Measurements from ENCODE around the gene HOXA2.

HOXA2 gene

GRCh38 chr7:27124096-27124901, 21.8 kb upstream of the HOXA2 start:
- no peak for TF ChIP-seq EZH2phosphoT487 (IDR thresholded peaks at IDR 0.05; ENCODE audit: low read depth)
- TF ChIP-seq, protein P1, sequence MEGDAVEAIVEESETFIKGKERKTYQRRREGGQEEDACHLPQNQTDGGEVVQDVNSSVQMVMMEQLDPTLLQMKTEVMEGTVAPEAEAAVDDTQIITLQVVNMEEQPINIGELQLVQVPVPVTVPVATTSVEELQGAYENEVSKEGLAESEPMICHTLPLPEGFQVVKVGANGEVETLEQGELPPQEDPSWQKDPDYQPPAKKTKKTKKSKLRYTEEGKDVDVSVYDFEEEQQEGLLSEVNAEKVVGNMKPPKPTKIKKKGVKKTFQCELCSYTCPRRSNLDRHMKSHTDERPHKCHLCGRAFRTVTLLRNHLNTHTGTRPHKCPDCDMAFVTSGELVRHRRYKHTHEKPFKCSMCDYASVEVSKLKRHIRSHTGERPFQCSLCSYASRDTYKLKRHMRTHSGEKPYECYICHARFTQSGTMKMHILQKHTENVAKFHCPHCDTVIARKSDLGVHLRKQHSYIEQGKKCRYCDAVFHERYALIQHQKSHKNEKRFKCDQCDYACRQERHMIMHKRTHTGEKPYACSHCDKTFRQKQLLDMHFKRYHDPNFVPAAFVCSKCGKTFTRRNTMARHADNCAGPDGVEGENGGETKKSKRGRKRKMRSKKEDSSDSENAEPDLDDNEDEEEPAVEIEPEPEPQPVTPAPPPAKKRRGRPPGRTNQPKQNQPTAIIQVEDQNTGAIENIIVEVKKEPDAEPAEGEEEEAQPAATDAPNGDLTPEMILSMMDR (IDR thresholded peaks at IDR 0.05; ENCODE audit: low read depth, low read length): no peak
- no peak overlapping the region for H2AFZ ChIP-seq (ENCODE audit: low read depth, low read length)
- H4K20me1 ChIP-seq (ENCODE audit: insufficient read depth, low read length): no peaks in the 10 kb centered on the region
- no peaks in the 10 kb centered on the region for H3K9me3 ChIP-seq (ENCODE audit: insufficient read depth, low read length)
- H3K4me1 ChIP-seq (ENCODE audit: low read length): no peaks in the 10 kb centered on the region
- no peaks in the 10 kb centered on the region for H3K36me3 ChIP-seq (replicated peaks; ENCODE audit: low read depth, low read length)
- no peaks in the 10 kb centered on the region; the same call in 1 of the 2 replicates for H3K27me3 ChIP-seq (ENCODE audit: low read depth, low read length)
- no peak overlapping the region for H3K4me2 ChIP-seq (ENCODE audit: low read length)
- H3K27ac ChIP-seq (ENCODE audit: low read length): no peak overlapping the region
- H3K79me2 ChIP-seq (ENCODE audit: low read length): no peaks in the 10 kb centered on the region
- H3K4me3 ChIP-seq (ENCODE audit: low read length): no peak overlapping the region
- no peak overlapping the region for H3K9ac ChIP-seq (ENCODE audit: low read length)

- Histone ChIP-seq H3K4me1 (ENCODE audit: low read length) (no peaks in the 10 kb centered on the region), H3K9me3 (ENCODE audit: insufficient read depth, low read length) (no peaks in the 10 kb centered on the region), H3K9ac (ENCODE audit: low read length) (no peak overlapping the region), H3K4me3 (ENCODE audit: low read length) (no peak overlapping the region), H3K27me3 (ENCODE audit: low read depth, low read length) (no peaks in the 10 kb centered on the region; the same call in 1 of the 2 replicates), H3K79me2 (ENCODE audit: low read length) (no peaks in the 10 kb centered on the region), H3K27ac (ENCODE audit: low read length) (no peak overlapping the region), H3K4me2 (ENCODE audit: low read length) (no peak overlapping the region), H2AFZ (ENCODE audit: low read depth, low read length) (no peak overlapping the region), H4K20me1 (ENCODE audit: insufficient read depth, low read length) (no peaks in the 10 kb centered on the region), H3K36me3 (replicated peaks; ENCODE audit: low read depth, low read length) (no peaks in the 10 kb centered on the region)
- TF ChIP-seq EZH2phosphoT487 (IDR thresholded peaks at IDR 0.05; ENCODE audit: low read depth): no peak
- TF ChIP-seq, protein P1 (IDR thresholded peaks at IDR 0.05; ENCODE audit: low read depth, low read length): no peak
Measured at GRCh38 chr7:27123477-27124053, 21.1 kb upstream of the HOXA2 start.

GRCh38 chr7:27123007-27123476, 20.6 kb upstream of the HOXA2 start:
- Histone ChIP-seq H3K9ac (ENCODE audit: low read length) (no peak overlapping the region), H3K4me1 (ENCODE audit: low read length) (no peaks in the 10 kb centered on the region), H4K20me1 (ENCODE audit: insufficient read depth, low read length) (no peaks in the 10 kb centered on the region), H3K9me3 (ENCODE audit: insufficient read depth, low read length) (no peaks in the 10 kb centered on the region), H3K36me3 (replicated peaks; ENCODE audit: low read depth, low read length) (no peaks in the 10 kb centered on the region), H2AFZ (ENCODE audit: low read depth, low read length) (no peak overlapping the region), H3K4me2 (ENCODE audit: low read length) (no peak overlapping the region), H3K4me3 (ENCODE audit: low read length) (no peak overlapping the region), H3K27me3 (ENCODE audit: low read depth, low read length) (no peaks in the 10 kb centered on the region; the same call in 1 of the 2 replicates), H3K79me2 (ENCODE audit: low read length) (no peaks in the 10 kb centered on the region), H3K27ac (ENCODE audit: low read length) (no peak overlapping the region)
- TF ChIP-seq, protein P1 (IDR thresholded peaks at IDR 0.05; ENCODE audit: low read depth, low read length): no peak

DNA sequence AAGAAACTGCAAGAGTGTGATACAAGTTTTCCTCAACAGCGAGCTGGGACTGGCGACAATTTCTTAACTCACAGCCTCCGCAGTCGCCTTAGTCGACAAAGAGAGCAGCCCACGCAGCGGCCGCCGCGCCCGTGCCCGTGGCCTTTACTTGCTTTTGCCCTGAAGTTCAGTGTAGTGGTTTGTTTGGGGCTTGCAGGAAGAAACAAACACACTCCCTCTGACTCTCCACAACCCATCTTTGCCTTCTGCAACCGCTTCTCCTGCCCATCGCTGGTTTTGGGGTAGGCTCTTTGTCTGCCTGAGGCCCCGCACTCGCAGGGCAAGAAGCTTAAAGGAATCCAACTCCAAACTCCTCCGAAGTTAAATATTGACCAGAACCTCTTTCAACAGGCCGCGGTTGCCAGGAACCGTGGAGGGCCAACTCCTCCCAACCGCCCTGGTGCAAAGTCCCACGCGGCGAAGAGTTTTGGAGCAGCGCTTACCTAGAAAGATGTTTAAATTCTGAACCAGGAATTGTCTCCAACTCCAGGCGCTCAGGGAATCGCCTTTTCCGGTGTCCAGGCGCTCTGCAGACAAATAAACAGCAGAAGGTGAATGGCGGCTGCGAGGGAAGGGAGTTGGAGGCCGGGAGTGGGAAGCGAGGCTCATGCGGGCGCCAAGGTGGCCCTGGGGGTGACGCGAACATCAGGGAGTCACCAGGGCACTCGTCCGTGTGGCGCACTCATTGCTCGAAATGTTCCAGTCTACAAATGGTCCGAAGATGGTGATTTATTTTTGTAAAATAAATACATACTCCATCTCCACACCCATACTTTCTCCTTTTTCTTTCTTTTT, 19.8 kb upstream of the HOXA2 start:
- H3K9ac ChIP-seq (ENCODE audit: low read length): no peak overlapping the region

More for the DNA sequence above, 19.8 kb upstream of the HOXA2 start:
- no peaks in the 10 kb centered on the region for H3K79me2 ChIP-seq (ENCODE audit: low read length)
- H2AFZ ChIP-seq (ENCODE audit: low read depth, low read length): no peak overlapping the region
- no peaks in the 10 kb centered on the region for H4K20me1 ChIP-seq (ENCODE audit: insufficient read depth, low read length)
- no peak overlapping the region for H3K27ac ChIP-seq (ENCODE audit: low read length)
- H3K4me2 ChIP-seq (ENCODE audit: low read length): no peak overlapping the region
- H3K27me3 ChIP-seq (ENCODE audit: low read depth, low read length): no peaks in the 10 kb centered on the region; the same call in 1 of the 2 replicates
- H3K9me3 ChIP-seq (ENCODE audit: insufficient read depth, low read length): no peaks in the 10 kb centered on the region
- no peak for TF ChIP-seq EZH2phosphoT487 (IDR thresholded peaks at IDR 0.05; ENCODE audit: low read depth)
- TF ChIP-seq, protein P1 (IDR thresholded peaks at IDR 0.05; ENCODE audit: low read depth, low read length): no peak
- no peaks in the 10 kb centered on the region for H3K4me1 ChIP-seq (ENCODE audit: low read length)
- no peak overlapping the region for H3K4me3 ChIP-seq (ENCODE audit: low read length)
- no peaks in the 10 kb centered on the region for H3K36me3 ChIP-seq (replicated peaks; ENCODE audit: low read depth, low read length)

All from OCI-LY3 (cell line).